HG02588 (cell line): Measurements from ENCODE around the gene HOXA11.

Experiments used
- ATAC-seq: cut with Tn5 transposase; IDR thresholded peaks from one replicate; pipeline ENCODE4 v1.9.1; 2021; ENCODE audit warnings: mild to moderate bottlenecking, moderate library complexity; ENCODE audit not compliant: unreplicated experiment

Gene HOXA11

DNA sequence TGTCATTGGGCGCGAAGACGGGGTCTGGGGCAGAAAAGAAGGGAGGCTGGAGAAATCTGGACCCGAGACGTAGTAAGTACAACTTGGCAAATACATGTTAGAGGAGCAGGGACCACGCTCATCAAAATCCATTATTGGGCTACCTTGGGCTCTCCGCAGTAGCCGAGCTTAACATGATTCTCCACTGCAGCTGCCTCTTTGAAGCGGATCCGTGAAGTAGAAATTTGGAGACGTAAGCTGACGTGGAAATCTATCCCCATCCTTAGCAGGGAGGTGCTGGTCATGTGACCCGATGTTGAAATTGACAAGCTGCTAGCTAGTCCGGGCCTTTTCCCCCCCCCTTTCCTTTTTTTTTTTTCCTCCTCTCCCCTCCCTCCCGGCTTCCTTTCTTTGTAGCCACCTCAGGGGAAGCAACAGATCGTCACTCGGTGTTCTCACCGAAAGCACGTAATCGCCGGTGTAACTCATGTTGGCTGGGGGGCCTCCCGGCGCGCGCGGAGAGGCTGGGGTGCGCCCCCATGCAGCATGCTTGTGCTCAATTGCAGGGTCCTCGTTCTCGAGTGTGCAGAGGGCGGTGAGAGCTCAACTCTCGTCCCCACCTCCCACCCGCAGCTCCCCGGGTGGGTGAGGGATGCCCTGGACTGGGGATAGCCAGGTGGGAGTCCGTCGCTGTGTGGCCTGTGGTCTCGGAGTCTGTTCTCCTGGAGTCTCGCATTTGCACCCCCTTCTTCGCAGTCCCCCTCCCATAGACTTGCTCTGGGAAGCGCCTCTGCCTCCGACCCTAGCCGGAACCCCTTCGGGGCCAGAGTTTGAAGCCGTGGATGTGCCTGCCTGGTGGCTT lies at the start of gene HOXA11:
Gene HOXA11 (minus strand): TSS at position 220 of the 841 bp plus-strand sequence. CDS start 88 bp downstream, at position 132.
- ATAC-seq: no peak

DNA sequence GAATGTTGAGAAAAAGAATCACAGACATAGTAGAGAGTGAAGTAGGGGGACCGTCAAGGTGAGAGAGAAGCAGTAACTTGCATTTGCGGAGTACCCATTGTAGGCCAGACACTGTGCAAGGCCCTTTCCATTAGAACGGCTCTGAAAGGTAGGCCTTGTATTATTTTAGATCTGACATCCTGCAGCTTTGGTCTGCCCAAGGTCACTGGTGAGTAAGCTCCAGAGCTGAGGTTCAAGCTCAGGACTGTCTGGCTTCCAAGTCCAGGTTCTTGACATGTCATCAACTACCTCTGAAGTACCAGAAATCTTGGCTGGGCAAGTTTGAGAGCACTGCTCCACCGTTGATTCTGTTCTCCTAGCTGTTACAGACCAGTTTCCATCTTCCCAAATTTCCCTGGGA lies 44.4 kb upstream of the HOXA11 start:
- no peak for ATAC-seq

GRCh38 chr7:27224983-27225934 lies 40.2 kb upstream of the HOXA11 start:
- ATAC-seq: no peak

- no peak for ATAC-seq
Observed at GRCh38 chr7:27223941-27224575, 39.0 kb upstream of the HOXA11 start.

- ATAC-seq: no peak
Observed at GRCh38 chr7:27221201-27221797, 36.3 kb upstream of the HOXA11 start.

DNA sequence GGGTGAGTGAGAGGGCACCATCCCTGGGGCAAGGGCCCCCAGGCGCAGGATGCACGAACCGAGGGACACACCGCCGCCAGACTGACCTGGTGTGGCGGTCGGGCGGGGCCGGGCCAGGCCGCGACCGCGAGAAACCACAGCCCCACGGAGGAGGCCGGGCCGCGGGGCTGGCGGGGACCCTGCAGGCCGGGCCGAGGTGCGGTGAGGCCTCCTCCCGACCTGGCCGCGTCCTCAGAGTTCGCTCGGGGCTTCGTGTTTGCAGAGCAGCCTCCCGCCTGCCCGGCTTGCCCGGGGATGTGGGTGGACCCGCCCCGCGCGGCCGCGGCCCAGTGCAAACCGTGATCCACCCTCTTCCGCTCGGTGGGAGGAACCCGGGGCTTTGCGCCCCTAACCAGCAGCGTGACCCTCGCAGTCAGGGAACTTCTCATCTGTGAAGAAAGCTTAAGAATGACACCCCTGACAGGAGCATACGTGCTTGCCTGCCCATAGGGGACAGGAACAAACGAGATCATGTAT lies 35.5 kb upstream of the HOXA11 start:
- ATAC-seq: no peak

DNA sequence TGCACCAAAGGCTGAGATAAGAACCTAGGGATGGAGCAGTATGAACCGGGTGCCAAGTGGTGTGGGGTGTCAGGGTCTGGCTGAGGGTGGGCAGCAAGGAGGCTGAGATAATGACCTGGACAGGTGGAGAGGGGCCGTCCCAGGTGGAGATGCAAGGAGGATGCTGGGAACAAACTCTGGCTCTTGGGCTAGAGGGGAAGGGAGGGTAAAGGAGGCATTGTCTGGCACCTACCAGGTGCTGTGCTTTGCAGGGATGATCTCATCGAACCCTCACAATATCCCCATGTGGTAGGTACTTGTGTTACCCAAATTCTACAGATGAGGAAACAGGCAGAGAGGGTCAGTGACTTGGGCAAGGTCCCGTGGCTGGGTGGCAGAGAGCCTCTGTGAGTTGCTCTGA lies 34.8 kb upstream of the HOXA11 start:
- ATAC-seq: no peak

GRCh38 chr7:27217951-27218350 lies 32.9 kb upstream of the HOXA11 start:
- no peak for ATAC-seq

DNA sequence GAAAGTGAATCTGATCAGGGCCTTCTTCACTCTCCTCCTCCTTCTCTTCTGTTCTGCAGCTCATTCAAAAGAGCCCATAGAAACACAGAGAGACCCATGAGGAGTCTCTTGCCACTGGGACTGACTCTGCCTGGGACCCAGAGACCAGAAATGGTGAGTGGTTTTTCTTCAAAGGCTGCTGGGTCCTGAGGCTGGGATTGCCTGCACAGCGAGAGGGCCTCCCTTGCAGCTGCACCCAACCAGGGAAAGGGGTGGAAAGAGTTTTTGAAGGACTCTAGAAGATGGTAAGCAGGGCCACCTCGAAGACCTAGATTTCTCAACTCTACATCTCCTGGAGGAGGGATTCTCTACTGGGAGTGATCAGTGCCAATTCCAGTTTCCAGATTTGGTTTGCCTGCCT lies 30.3 kb upstream of the HOXA11 start:
- ATAC-seq: no peak

GRCh38 chr7:27214239-27214950 lies 29.4 kb upstream of the HOXA11 start:
- no peak for ATAC-seq

GRCh38 chr7:27213433-27214238 lies 28.6 kb upstream of the HOXA11 start:
- ATAC-seq: no peak

DNA sequence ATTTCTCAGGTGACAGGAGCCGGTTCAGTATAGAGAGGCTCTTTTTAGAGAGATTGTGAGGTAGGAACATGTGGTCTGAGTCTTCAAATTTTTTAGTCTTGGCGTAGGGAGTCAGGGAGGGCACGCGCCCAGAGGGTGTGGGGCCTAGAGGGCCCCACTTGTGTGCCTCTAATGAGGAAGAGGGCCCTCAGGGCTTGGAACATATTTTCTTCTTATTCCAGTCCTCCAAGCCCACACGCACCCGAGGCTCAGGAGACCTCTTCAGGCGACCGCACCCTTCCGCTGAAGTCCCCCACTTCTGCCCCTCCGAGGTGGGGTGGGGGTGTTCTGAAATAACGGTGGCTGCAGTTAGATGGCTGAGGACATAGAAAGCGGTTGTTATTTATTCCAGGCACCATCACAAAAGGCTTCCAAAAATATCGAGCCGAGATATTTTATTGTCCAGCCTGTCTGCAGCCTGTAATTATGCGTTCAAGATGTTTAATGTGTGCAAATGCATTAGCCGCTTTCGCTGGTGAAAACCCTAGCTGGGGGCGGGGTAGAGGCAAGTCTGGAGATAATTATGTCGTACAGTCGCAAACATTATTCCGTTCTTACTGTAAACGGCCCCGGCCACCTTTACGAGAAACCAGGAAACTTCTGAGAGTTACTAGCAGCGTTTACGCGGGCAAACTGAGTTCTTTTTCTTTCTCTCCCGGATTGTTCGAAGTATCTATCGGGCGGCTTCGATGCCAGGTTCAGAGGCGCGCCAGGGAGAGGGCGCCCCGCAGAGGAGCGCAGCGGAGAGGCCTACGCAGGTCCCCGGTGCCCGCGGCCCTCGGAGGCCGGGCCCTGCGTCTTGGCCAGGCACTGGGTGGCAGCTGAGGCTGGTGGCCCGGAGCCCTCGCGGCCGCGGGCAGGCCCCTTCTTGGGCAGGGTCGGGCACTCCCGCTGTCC lies 27.7 kb upstream of the HOXA11 start:
- ATAC-seq: no peak

GRCh38 chr7:27211764-27212204 lies 26.8 kb upstream of the HOXA11 start:
- ATAC-seq: no peak

DNA sequence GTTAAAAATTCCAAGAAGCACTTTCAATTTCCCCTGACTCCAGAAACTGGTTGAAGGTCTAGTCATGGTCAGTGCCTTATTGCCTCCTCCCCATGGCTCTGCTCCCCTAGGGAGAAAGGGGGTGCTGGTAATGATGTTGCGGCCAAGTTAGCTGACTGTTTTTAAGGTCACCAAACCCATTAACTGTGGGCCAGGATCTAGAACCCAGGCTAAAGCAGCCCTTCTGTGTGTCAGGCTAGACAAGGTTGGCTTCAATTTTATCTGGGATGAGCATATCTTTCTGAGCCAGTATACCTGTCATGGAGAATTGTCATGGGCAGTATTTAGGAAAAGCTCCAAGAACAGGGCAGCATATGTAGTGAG lies 26.0 kb upstream of the HOXA11 start:
- no peak for ATAC-seq

GRCh38 chr7:27210441-27211083 lies 25.5 kb upstream of the HOXA11 start:
- ATAC-seq: no peak

- no peak for ATAC-seq
Observed at GRCh38 chr7:27209933-27210440, 25.0 kb upstream of the HOXA11 start.

DNA sequence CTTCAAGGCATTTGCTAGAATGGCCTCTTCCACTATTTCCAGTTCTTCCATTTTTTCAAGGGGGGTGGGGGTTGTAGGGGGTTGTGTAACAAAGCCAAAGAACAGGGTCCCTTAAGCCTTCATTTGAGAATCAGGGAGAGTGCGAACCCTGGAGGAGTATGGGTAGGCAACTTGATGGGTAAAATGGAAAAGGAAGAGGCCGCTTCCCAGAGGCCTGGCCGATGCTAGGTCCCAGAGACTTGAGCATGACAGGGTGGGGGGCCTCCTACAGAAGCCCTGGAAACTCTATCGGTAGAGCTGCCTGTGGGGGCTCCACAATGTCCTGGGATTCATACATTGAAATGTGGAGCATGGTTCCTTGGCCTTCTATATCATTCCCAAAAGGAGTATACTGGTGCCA lies 24.0 kb upstream of the HOXA11 start:
- no peak for ATAC-seq
